HG03432 (cell line): ENCODE data around the gene STRADB.
"Not testable (repeated sequence)": the region's sequence is repeated elsewhere in the genome, so short reads cannot be mapped to it uniquely, and the experiment has no call there.

Experiments used
- ATAC-seq: cut with Tn5 transposase; IDR thresholded peaks from one replicate; pipeline ENCODE4 v1.9.1; 2021; ENCODE audit warnings: mild to moderate bottlenecking, moderate library complexity; ENCODE audit not compliant: unreplicated experiment

Gene STRADB

DNA sequence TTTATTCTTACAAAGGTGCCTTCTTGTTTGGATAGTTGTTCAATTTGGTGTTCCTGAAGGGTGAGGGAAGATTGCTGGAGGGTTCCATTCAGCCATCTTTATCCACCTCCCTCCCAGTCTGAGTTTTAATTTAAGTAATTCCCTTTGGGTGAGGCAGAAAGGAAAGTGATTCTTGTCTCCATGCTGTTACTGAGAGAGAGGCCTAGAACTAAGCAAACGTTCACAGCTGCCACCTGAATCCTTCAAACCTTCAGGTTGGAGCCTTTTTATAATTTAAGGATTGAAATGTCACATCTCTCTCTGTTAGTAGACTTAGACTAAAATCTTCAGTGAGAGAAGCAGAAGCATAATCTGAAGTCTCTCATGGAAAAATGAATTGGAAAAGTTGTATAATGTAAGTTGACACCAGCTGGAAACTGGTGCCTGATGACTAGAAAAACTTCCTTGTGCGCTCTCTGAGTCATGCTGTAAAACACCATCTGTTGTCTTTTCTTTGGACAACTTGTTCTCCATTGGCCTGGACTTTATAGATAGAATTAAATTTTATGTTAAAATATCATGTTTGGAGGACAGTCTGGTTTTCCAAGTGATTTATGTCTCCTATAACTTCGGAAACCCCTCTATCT, 14.6 kb downstream of the STRADB start:
- no peak for ATAC-seq

DNA sequence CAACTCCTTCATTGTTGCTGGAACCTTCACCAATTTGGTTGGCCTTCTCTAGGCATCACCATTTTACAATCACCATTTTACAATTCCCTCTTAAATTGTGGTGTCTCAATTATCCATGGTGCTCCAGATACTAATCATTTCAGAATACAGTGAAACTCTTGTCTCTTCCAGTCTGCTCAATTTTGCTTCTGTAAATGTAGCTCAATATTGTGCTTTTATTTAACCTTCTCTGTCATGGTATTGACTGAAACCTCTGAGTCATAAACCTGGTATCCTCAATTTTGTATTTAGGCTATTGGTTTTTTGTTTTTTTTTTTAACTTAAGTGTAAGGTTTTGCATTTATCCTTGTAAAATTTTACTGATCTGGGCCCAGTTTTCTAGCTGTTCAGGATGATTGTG, 16.1 kb downstream of the STRADB start:
- no peak for ATAC-seq

DNA sequence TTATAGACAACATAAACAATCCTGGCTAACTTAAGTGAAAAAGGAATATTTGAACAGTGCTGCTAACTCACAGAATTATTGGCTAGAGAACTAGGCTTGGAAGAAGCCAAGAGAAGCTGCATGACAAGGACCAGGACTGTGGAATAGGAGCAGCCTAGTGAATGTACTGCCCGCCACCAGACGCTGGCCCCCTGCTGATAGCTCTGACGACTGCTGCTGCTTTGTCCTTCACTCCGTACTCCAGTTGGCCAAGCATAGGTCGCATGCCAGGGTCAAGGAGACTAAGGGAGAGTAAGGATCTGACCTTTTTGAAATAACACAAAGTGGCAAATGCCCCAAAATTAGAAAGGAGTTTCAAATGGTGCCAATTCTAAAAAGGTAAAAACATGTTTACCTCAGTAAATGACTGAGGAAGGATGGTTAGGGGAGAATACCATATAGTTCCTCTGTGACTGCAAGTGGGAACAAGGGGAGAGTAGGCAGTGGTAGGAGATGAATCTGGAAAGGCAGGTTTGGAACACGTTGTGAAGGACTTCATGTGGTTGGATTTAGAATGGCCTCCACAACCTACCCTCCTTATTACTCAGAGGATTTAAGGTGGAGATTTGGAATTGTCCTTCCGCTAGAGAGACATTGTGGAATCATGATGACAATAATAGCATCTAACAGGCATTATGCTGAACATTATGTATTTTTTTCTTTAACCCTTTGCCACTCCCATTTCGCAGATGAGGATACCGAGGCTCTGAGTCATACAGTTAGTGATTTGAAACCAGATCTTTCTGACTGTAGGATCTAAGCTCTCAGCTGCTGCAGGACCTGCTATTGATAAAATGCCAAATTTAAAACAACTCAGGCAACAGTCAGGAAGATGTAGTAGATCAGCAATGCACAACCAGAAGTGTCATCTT, 19.5 kb downstream of the STRADB start:
- ATAC-seq: no peak

DNA sequence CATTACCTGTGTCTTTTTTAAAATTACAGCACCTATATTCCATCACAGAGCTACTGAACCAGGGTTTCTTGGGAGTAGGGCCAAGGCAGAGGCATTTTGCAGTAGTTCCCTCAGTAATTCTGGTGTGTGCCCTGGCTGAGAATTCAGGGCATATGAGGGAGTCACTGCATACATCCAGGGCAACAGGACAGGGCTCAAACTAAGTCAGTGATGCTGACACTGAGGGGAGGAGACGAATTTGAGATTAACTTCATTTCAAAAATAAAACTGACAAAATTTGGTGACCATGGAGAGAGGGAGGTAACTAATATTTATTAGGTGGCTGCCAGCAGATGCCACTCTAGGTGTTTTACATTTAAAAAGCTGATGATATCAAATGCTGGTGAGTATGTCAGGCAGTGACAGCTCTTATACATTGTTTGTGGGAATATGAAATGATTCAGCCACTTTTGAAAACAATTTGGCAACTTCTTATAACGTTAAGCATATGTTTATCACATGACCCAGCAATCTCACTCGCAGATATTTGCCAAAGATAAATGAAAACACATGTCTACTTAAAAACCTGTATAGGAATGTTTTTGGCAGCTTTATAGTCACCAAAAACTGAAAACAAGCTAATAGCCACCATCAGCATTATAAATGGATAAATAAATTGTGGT, 20.3 kb downstream of the STRADB start:
- ATAC-seq: no peak

DNA sequence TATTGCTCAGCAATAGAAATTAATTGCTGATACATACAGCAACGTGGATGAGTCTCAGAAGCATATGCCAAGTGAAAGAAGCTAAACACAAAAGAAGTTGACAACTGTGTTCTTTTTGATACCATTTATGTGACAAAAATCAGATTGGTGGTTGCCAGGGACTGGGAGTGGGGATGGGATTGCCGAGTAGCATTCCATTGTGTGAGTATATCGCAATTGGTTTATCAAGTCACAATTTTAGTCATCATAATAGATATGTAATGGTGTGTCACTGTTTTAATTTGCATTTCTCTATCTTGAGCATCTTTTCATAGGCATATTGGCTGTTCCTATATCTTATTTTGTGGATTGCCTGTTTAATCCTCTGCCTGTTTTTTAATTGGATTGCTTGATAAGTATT, 20.9 kb downstream of the STRADB start:
- ATAC-seq: no peak

DNA sequence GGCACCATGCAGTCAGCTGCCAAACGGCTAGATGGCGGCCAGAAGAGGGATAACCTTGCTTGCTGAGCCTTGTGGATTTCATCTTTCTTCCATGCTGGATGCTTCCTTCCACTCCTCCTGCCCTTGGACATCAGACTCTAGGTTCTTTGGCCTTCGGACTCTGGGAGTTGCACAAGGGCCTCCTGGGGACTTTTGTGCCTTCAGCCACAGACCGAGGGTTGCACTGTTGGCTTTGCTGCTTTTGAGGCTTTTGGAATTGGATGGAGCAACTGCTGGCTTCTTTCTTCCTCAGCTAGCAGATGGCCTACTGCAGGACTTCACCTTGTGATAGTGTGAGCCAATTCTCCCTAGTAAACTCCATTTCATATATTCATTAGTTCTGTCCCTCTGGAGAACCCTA, 31.0 kb downstream of the STRADB start:
- ATAC-seq: no peak

DNA sequence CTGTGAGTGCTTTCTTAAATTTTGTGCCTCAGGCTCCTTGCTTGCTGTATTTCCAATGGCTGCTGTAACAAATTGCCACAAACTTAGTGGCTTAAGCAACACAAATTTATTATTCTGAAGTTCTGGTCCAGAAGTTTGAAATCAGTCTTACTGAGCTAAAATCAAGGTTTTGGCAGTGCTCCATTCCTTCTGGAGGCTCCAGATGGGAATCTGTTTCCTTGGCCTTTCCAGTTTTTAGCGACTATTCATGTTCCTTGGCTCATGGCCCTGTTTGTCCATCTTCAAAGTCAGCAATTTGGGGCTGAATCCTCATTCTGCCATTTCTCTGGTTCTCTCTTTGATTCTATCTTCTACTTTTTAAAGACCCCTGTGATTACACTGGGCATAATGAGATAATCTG, 31.8 kb downstream of the STRADB start:
- no peak for ATAC-seq

DNA sequence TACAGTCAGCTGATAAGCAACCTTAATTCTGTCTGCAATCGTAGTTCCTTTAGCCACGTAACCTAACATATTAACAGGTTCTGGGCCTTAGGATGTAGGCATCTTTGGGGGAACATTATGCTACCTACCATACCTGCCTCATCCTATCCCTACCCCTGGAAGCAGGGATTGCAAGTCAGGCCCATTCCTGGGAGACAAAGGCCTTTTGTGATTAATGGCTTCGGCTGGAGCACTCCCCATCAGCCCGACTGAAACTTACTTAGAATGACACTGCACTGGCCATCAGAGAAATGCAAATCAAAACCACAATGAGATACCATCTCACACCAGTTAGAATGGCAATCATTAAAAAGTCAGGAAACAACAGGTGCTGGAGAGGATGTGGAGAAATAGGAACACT, 32.2 kb downstream of the STRADB start:
- ATAC-seq: not testable (repeated sequence)

DNA sequence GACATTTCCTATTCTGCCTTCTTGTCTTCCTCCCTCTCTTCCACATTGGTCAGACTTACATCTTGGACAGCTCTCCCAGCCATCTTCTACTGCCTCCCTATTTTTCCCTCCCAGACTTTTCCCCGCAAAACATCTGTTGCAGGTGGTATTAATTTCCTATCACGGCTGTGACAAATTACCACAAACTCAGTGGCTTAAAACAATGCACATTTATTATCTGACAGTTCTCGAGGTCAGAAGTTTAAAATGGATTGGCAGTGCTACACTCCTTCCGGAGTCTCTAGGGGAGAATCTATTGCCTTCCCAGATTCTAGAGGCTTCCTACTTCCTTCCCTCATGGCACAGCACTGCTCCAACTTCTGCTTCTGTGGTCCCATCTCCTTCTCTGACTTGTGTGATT, 33.3 kb downstream of the STRADB start:
- ATAC-seq: no peak

DNA sequence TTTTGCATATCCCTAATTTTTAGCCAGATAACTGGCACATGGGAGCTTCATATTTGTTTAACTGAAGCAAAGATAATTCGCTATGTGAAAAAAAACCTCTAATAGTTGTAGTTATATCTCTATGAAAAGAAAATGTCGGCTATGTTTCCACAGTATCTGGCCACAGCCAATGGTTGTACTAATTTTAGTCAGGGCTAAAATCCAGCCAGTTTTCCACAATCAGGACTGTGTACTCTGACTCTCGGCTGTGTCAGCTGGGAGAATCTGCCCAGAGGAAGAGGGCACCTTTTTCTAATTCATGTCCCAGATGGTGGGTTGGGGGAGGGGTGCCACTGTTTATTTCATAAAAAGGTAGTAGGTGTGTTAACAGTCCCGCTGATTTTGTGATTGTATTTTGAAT, 38.8 kb downstream of the STRADB start:
- ATAC-seq: no peak

DNA sequence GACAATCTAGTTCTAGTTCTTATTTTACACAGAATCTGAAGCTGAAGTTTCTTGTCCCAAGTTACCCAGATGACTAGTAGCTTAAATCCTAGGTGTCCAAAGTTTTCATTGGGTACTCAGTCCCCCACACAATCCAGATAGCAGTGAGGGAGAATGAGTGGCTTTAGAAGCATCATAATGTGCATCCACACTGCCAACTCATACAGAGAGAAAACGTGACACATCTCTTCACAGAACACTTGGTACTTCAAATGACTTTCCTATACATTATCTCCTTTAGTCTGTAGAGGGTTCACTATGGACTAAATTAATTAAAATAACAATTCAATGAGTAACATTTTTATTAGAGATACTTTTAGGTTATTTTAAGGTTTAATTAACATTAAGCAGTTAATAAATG, 45.2 kb downstream of the STRADB start:
- ATAC-seq: no peak

DNA sequence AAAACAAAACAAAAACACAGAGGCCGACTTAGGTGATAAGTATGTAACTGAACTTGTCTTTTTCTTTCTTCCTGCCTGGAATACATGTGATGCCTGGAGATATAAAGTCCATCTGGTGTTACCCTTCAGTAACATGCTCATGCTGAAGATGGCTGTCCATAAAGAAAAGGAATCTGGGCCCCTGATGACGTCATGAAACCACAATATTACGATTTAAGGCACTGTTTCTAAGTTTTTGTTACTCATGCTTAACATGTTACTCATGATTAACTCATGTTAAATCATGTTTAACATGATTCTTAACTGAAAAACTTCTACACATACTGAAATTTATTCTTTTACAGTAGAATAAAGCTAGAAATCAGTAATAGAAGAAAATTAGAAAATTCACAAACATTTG, 49.0 kb downstream of the STRADB start:
- no peak for ATAC-seq

DNA sequence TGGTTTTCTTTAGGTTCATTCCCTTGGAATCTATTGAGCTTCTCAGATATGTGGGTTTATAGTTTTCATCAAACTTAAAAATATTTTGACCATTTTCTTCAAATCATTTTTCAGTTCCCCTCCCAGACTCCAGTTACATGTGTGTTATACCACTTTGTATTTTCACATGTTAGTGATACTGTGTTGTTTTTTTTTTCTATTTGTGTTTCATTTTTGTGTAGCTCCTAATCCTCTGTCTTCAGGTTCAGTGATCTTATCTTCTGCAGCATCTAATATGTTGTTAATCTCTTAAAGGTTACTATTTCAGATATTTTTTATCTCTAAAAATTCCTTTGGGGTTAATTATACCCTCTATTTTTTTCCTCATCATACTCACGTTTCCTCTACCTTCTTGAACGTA, 51.2 kb downstream of the STRADB start:
- ATAC-seq: no peak

DNA sequence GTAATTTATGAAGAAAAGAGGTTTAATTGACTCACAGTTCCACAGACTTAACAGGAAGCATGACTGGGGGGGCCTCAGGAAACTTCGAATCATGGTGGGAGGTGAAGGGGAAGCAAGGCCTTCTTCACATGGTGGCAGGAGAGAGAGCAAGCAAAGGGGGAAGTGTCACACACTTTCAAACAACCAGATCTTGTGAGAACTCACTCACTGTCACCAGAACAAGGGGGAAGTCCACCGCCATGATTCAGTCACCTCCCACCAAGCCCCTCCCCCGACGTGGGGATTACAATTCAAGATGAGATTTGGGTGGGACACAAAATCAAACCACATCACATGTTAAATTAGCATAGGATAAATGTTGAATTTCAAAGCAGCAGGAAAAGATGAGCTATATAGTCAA, 56.2 kb downstream of the STRADB start:
- no peak for ATAC-seq

DNA sequence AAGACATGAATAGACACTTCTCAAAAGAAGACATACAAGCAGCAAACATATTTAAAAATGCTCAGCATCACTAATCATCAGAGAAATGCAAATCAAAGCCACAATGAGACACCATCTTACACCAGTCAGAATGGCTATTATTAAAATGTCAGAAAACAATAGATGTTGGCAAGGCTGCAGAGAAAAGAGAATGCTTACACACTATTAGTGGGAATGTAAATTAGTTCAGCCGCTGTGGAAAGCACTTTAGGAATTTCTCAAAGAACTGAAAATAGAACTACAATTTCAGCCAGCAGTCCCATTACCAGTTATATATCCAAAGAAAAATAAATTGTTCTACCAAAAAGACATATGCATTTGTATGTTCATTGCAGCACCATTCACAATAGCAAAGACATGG, 61.7 kb downstream of the STRADB start:
- ATAC-seq: no peak

DNA sequence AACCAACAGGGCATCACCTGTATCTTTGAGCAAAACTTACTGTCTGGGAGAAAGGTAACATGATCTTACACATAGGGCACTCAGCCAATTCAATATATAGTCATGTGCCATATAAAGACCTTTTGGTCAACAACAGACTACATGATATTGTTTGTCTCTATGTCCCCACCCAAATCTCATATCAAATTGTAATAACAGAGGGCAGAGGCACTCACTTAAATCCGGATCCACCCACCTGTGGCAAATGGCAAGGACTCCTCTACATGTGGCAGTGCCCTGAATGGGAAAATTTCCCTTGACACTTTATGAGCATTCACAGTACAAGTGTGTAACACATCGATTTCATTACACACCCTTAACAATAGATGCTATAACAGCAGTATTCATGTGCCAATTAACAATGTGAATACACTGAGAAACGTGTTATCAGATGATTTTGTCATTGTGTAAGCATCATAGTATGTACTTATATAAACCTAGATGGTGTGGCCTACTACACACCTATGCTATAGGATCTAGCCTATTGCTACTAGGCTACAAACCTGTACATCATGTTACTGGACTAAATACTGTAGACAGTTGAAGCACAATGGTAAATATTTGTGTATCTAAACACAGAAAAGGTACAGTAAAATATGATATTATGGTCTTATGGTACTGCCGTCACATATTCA, 64.2 kb downstream of the STRADB start:
- no peak for ATAC-seq

DNA sequence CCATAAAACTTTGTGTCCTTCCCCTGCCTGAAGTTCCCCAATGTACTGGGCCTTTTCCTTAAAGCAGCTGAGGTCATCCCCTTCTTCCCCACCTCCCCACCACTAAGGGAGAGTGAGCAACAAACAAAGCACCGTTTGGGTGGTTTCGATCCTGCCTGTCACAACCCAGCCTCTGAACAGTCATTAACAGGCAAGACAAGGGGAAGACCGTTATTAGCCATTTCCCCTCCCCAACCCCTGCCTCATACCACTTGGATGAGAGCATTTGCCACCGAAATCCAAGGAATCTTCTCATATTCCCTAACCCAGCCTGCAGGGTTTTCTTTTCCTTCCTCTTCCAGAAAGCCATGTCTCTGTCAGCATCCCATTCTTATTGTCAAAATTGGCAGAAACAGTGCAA, 65.6 kb downstream of the STRADB start:
- no peak for ATAC-seq

DNA sequence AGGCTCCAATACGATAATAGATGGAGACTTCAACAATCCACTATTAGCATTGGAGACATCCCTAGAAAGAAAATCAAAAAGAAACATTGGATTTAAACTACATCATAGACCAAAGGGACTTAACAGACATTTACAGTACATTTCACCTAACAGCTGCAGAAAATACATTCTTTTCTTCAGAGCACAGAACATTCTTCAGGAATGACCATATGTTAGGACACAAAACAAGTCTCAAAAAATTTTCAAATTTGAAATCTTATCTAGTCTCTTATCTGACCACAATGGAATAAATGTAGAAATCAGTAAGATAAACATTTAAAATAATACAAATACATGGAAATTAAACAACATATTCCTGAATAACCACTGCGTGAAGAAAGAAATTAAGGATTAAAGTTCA, 68.7 kb downstream of the STRADB start:
- no peak for ATAC-seq

DNA sequence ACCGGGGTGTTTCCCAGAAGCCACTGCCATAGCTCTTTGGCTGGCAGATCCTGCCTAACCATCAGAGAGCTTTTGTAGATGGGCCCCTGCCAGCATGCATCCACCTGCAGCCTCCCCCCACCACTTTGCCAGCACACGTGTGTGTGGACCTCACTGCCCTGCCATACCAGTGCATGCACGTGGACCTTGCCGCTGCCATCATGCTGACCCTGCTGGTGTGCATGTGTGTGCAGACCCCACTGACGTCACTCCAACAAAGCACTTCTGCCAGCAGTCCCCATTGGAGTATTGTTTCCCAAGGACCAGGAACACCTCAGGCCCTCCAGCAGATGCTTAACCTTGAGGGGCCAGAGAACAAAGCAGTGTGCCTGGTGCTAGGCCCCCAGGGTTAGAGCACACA, 71.4 kb downstream of the STRADB start:
- no peak for ATAC-seq

DNA sequence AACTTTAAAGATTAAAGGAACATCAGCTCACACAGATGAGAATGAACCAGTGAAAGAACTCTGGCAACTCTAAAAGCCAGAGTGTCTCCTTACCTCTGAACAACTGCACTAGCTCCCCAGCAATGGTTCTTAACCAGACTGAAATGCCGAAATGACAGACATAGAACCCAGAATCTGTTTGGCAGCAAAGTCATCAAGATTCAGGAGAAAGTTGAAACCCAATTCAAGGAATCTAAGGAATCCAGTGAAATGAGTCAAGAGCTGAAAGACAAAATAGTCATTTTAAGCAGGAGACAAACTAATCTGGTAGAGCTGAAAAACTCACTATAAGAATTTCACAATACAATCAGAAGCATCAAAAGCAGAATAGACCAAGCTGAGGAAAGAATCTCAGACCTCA, 72.0 kb downstream of the STRADB start:
- no peak for ATAC-seq
